Astrocyte of the hippocampus (primary cell): ENCODE results near the gene GALNT13.
A peak's percentile ranks its signal among the peaks of the same experiment; 100 is the strongest.

Source experiments
- DNase-seq: peaks from one replicate; pipeline ENCODE4 v3.0.0; 2011; ENCODE audit warnings: low read depth, low spot score

Gene GALNT13

GRCh38 chr2:153944800-153945199 lies 73.1 kb downstream of the GALNT13 start:
- no peak for DNase-seq

DNA sequence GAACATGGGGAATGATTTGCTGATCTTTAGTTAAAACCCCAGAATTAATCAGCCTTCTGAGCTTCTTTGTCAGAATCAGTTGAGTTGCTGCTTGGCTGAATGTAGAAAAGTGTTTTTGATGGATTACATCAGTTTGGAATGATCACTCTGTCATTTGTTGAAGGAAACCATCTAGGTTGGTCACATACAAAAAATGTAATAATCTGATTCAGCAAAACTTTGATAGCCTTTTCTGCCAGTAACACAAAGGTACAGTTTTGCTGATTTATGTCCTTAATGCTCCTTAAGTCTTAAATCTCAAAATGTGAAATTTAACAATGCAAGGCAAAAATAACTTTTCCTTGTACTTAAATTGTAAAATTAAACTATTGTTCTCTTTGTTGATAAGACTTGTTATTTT lies 74.3 kb downstream of the GALNT13 start:
- no peak for DNase-seq

GRCh38 chr2:153953761-153954160 lies 82.0 kb downstream of the GALNT13 start:
- DNase-seq = no peak

- DNase-seq = no peak
These were observed 91.5 kb downstream of the GALNT13 start for GRCh38 chr2:153963256-153963655.

- DNase-seq = no peak
These were observed 95.7 kb downstream of the GALNT13 start for GRCh38 chr2:153967248-153967973.

- peak; percentile 39 for DNase-seq
These were observed 99.5 kb downstream of the GALNT13 start for GRCh38 chr2:153971250-153971649.

GRCh38 chr2:153971855-153972254 lies 100.1 kb downstream of the GALNT13 start:
- DNase-seq = no peak

DNA sequence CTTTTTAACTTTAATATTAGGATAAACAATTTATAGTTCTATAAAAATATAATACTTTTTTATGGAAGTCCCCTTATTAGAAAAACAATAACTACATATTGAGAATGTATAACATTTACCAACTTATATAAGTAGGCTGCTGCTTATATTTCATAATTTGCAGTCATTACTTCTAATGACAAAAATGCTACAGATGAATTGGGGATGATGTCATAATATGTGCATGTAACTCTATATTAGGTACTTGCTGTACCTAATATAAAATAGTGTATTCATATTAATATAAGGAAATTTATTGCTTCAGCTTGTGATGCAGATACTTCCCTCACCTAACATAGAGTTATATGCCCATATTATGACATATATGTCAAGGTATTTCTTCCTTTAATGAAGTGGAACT lies 100.7 kb downstream of the GALNT13 start:
- DNase-seq = no peak

DNA sequence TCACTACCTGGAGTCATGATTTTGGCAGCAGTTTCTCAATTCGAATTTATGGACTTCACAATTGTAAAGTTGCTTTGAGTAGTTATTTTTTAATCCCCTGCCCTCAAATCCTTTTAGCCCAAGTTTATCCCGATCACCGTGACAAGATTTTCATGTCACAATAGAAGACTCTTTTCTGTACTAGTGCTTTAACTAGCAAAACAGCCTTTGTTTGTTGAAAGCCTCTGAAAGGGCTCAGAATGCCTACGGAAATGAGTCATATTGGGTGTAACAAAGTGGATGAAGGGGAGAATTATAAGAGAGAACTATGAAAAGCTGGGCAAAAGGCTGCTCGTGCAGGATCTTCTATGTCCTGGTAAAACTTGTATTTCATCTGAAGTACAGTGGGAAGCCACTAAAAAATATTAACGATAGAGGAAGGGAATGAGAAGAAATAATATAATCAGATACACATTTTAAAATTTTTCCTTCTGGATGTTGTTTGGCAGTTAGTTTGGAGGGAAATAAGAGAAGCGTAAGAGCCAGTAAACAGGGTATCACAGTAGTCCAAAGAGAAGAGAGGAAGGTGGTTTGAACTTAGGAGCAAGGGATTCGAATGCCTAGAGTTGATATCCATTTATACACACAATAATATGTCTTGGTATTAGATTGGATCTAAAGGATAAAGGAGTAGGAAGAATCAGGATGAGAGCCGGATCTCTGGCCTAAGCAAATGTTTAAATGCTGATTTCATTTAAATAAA lies 114.9 kb downstream of the GALNT13 start:
- peak; percentile 59 for DNase-seq

GRCh38 chr2:153990771-153991170 lies 119.0 kb downstream of the GALNT13 start:
- no peak for DNase-seq

GRCh38 chr2:154013514-154013913 lies 141.8 kb downstream of the GALNT13 start:
- DNase-seq = no peak

DNA sequence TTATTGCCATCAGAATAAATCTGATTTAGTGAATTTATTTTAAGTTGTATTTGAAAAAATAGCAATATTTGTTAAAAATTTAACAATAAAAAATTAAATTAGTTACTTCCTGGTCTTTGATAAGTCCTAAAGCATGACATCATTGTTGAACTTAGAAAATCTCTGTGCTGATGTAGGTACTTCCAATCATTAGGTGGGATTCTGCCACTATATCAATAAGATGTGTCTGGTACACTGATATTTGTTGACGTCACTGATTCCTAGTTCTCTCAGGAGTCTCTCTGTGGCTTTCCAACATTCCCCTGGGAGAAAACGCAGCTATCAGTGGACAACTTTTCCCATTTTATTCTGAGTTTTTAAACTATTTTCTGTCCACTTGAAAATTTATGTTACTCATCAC lies 143.5 kb downstream of the GALNT13 start:
- no peak for DNase-seq

GRCh38 chr2:154029504-154029903 lies 157.8 kb downstream of the GALNT13 start:
- DNase-seq = no peak

GRCh38 chr2:154032220-154032619 lies 160.5 kb downstream of the GALNT13 start:
- DNase-seq = no peak

- no peak for DNase-seq
These were observed 174.8 kb downstream of the GALNT13 start for GRCh38 chr2:154046493-154046892.

- DNase-seq = no peak
These were observed 177.2 kb downstream of the GALNT13 start for GRCh38 chr2:154048905-154049304.

GRCh38 chr2:154049561-154049960 lies 177.8 kb downstream of the GALNT13 start:
- DNase-seq = no peak

DNA sequence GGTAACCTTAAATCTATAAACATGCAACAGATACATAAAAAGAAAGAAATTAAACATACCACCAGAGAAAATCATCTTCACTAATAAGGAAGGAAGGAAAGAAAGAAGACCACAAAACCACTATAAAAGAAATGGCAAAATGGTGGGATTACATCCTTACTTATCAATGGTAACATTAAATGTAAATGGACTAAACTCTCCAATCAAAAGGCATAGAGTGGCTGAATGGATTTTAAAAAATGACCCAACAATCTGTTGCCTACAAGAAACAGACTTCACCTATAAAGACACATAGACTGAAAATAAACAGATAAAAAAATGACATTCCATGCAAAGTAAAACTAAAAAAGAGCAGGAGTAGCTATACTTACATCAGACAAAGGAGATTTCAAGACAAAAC lies 195.4 kb downstream of the GALNT13 start:
- DNase-seq = no peak

- DNase-seq = no peak
These were observed 207.2 kb downstream of the GALNT13 start for GRCh38 chr2:154078926-154079325.

GRCh38 chr2:154092571-154092970 lies 220.8 kb downstream of the GALNT13 start:
- DNase-seq = no peak

DNA sequence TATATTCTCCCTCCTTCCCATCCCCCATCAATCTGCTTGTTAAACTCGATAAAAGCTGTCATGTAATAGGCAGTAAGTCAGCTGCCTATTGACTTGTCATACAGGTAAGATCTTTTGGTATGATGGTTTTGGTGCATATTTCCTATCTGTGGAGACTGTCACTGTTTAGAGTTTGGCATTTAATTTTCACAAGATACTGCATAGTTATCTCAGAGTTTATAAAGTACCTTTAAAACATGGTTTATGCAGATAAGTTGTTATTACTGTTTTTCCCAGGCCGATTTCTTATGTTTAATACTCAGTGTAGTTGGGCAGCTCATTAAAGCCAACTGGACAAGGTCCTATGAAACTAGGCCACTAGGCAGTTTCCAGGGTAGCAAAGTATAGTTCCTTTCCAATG lies 222.1 kb downstream of the GALNT13 start:
- no peak for DNase-seq

- DNase-seq = no peak
These were observed 226.2 kb downstream of the GALNT13 start for GRCh38 chr2:154097833-154098398.

DNA sequence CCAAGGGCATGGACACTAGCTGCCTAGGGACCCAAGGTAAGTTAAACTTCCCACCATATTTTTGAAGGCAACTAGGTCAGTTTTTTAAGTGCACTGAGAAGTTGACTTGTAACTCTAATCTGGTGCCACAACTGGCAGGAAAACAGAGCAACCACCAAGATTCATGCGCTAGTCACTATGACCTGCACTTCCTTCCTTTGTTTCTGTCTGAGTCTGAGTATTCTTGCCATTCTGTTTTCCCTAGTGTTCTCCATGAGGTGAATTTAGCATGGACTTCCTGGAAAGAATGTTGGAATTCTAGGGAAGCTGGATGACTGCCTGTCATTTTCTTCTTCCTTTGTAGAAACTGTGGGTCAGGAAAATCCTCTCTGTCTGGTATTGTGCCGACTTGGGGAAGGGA lies 249.0 kb downstream of the GALNT13 start:
- no peak for DNase-seq
